K562 (cell line): ENCODE data around the gene CAPN2. TPM values are rescaled to one million over a fixed set of nuclear protein-coding genes. Genes with fewer than 3 reads are reported as not detected.

ENCODE experiments used
- ARID2 ChIP-seq: fragments of 450-650 bp; IDR thresholded peaks from 2 replicates; pipeline ENCODE4 v1.6.1; 2017; ENCODE audit warnings: antibody characterized with exemption, mild to moderate bottlenecking
- ERF ChIP-seq: fragments of 450-650 bp; formaldehyde crosslinking; IDR thresholded peaks from 2 replicates; pipeline ENCODE4 v1.4.0; 2020; ENCODE audit warnings: mild to moderate bottlenecking, mixed read lengths
- ESRRB ChIP-seq: fragments of 250-450 bp; sonication (Bioruptor Pico); IDR thresholded peaks from 2 replicates; pipeline ENCODE4 v1.5.0; 2020; ENCODE audit warnings: mild to moderate bottlenecking, moderate library complexity, borderline replicate concordance
- GABPB2 ChIP-seq: fragments of 250-450 bp; sonication (Bioruptor Pico); conservative IDR thresholded peaks from 2 replicates; pipeline ENCODE4 v1.5.1; 2021; ENCODE audit warnings: mild to moderate bottlenecking
- HOXB6 ChIP-seq: fragments of 250-450 bp; sonication (Bioruptor Pico); IDR thresholded peaks from 2 replicates; pipeline ENCODE4 v1.5.1; 2022; ENCODE audit warnings: mild to moderate bottlenecking, borderline replicate concordance
- MED1 ChIP-seq: sonication (generic); formaldehyde crosslinking; IDR thresholded peaks from 2 replicates; pipeline ENCODE4 v1.8.1; 2023; ENCODE audit warnings: missing genetic modification reagents, borderline replicate concordance
- NCOA2 ChIP-seq, 2 experiments: fragments of 450-650 bp; IDR thresholded peaks; 2 replicates each; pipeline ENCODE4 v1.6.1; 2018; ENCODE audit warnings: mild to moderate bottlenecking in 2 of 2, moderate library complexity in 1 of 2; ENCODE audit not compliant: partially characterized antibody in 2 of 2
- NR1H2 ChIP-seq: sonication (generic); formaldehyde crosslinking; IDR thresholded peaks from 2 replicates; pipeline ENCODE4 v1.4.0; 2020; ENCODE audit warnings: mild to moderate bottlenecking, missing genetic modification reagents
- PCBP1 ChIP-seq: fragments of 200-400 bp; formaldehyde crosslinking; IDR thresholded peaks from 2 replicates; pipeline ENCODE4 v1.6.1; 2018; ENCODE audit warnings: mild to moderate bottlenecking, low read depth, low read length; ENCODE audit not compliant: poor library complexity, severe bottlenecking
- RBM25 ChIP-seq: fragments of 200-400 bp; formaldehyde crosslinking; IDR thresholded peaks from 2 replicates; pipeline ENCODE4 v1.6.1; 2018; ENCODE audit warnings: low read length, low read depth, moderate library complexity; ENCODE audit not compliant: severe bottlenecking
- RCOR1 ChIP-seq, 2 experiments: IDR thresholded peaks; 2 replicates each; pipeline ENCODE4 v1.6.1; 2012; ENCODE audit warnings: low read depth in 2 of 2, low read length in 2 of 2, borderline replicate concordance in 1 of 2, improper control_type of control experiment in 1 of 2
- RNF2 ChIP-seq: sonication (generic); IDR thresholded peaks from 2 replicates; pipeline ENCODE4 v1.6.1; 2016
- TBP ChIP-seq: optimal IDR thresholded peaks from 2 replicates; pipeline ENCODE3; 2011; ENCODE audit warnings: low read depth, low read length, improper control_type of control experiment
- THRAP3 ChIP-seq: fragments of 450-650 bp; IDR thresholded peaks from 2 replicates; pipeline ENCODE4 v1.6.1; 2016; ENCODE audit warnings: mild to moderate bottlenecking, inconsistent platforms, borderline replicate concordance
- TSC22D4 ChIP-seq: fragments of 450-650 bp; IDR thresholded peaks from 2 replicates; pipeline ENCODE4 v1.6.1; 2016; ENCODE audit warnings: missing genetic modification characterization, missing biosample characterization, control low read depth
- polyA plus RNA-seq, 8 experiments: library from polyadenylated mRNA; depleted of rRNA in 4 of 8; stranded (reverse) in 5 of 8; unstranded in 3 of 8; fragments of >200 nt; fragmentation: Nextera tagmentation in 2 of 8; fragmentation: Illumina TruSeq in 1 of 8; extraction: Ambion mirVana in 2 of 8; extraction: Trizol in 1 of 8; gene quantifications; 2 replicates each; pipeline versions ENCODE4 v1.2.1 to v1.2.3, GENCODE V29; 2011 to 2014; ENCODE audit warnings: inconsistent platforms in 1 of 8, missing spikeins in 1 of 8
- total RNA-seq, 7 experiments: library from RNA; depleted of rRNA in 6 of 7; stranded (reverse); fragments of >200 nt in 6 of 7; fragmentation: Illumina TruSeq in 2 of 7; extraction: Trizol in 2 of 7; gene quantifications; 2 replicates each; pipeline versions ENCODE4 v1.2.1 to v1.2.3, GENCODE V29; 2011 to 2021; ENCODE audit warnings: low replicate concordance in 1 of 7
- TF ChIP-seq, protein P1 (sequence below): sonication (generic); formaldehyde crosslinking; IDR thresholded peaks from 2 replicates; pipeline ENCODE4 v1.8.0; 2023; ENCODE audit warnings: mild to moderate bottlenecking, missing genetic modification reagents
- TF ChIP-seq, protein P2 (sequence below): sonication (generic); formaldehyde crosslinking; IDR thresholded peaks from 2 replicates; pipeline ENCODE4 v1.8.1; 2023; ENCODE audit warnings: mild to moderate bottlenecking, missing genetic modification reagents
- TF ChIP-seq, protein P3 (sequence below): fragments of 450-650 bp; IDR thresholded peaks from 2 replicates; pipeline ENCODE4 v1.6.1; 2017; ENCODE audit warnings: antibody characterized with exemption, mild to moderate bottlenecking

The CAPN2 gene
- total and polyA plus RNA-seq, 9 of the 15 experiments (the other 6 are each of a cell fraction or from before 2014, with no cell fraction given): 24.6 to 157 (median 101) TPM

DNA sequence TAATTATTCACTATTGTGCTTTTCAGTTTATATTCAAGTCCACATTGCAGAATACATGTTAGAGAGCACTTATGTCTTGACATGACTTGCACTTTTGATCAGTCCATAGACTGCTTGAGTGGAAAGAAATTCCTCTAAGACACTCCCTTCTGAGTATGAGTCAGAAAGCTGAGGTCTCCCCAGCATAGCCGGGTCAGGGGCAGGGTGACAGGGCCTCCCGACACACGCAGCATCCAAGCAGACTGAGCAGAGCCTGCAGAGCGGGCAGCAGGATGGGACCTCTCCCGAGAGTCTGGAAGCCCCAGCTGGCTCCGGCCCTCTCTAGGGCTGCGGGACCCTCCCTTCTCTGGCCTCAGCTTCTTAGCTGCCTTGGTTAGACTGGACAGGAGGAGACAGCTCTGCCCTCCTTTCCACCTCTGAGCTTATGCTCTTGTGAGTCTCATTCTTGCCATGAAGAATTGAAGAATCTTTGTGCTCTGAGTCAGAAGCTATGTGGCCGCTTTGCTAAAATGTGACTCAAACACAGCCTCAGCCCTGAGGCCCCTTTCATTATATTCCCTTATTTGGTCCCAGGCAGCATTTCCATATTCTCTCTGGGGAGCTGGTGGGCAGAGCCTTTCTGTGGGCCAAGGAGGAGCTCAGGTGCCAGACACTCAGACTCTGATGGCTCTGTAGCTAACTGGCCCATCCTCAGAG lies 11.2 kb upstream of the CAPN2 start (continued):
- TF ChIP-seq, protein P1, sequence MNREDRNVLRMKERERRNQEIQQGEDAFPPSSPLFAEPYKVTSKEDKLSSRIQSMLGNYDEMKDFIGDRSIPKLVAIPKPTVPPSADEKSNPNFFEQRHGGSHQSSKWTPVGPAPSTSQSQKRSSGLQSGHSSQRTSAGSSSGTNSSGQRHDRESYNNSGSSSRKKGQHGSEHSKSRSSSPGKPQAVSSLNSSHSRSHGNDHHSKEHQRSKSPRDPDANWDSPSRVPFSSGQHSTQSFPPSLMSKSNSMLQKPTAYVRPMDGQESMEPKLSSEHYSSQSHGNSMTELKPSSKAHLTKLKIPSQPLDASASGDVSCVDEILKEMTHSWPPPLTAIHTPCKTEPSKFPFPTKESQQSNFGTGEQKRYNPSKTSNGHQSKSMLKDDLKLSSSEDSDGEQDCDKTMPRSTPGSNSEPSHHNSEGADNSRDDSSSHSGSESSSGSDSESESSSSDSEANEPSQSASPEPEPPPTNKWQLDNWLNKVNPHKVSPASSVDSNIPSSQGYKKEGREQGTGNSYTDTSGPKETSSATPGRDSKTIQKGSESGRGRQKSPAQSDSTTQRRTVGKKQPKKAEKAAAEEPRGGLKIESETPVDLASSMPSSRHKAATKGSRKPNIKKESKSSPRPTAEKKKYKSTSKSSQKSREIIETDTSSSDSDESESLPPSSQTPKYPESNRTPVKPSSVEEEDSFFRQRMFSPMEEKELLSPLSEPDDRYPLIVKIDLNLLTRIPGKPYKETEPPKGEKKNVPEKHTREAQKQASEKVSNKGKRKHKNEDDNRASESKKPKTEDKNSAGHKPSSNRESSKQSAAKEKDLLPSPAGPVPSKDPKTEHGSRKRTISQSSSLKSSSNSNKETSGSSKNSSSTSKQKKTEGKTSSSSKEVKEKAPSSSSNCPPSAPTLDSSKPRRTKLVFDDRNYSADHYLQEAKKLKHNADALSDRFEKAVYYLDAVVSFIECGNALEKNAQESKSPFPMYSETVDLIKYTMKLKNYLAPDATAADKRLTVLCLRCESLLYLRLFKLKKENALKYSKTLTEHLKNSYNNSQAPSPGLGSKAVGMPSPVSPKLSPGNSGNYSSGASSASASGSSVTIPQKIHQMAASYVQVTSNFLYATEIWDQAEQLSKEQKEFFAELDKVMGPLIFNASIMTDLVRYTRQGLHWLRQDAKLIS (CRISPR knock-in tag): no peak
- TF ChIP-seq RNF2: no peak
- TF ChIP-seq MED1 (CRISPR knock-in tag): no peak
- TF ChIP-seq, protein P2, sequence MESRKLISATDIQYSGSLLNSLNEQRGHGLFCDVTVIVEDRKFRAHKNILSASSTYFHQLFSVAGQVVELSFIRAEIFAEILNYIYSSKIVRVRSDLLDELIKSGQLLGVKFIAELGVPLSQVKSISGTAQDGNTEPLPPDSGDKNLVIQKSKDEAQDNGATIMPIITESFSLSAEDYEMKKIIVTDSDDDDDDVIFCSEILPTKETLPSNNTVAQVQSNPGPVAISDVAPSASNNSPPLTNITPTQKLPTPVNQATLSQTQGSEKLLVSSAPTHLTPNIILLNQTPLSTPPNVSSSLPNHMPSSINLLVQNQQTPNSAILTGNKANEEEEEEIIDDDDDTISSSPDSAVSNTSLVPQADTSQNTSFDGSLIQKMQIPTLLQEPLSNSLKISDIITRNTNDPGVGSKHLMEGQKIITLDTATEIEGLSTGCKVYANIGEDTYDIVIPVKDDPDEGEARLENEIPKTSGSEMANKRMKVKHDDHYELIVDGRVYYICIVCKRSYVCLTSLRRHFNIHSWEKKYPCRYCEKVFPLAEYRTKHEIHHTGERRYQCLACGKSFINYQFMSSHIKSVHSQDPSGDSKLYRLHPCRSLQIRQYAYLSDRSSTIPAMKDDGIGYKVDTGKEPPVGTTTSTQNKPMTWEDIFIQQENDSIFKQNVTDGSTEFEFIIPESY (CRISPR knock-in tag): 0 out of 2 replicates have a peak, but pooled peaks have one; percentile 28
- no peak for TF ChIP-seq ARID2
- TF ChIP-seq RBM25: no peak
- peak in 1 of 2 experiments; percentile 52; a peak in 1 of 4 replicates for TF ChIP-seq RCOR1 (IDR thresholded peaks at IDR 0.05; ENCODE audit: borderline replicate concordance in 1 of 2, low read depth in 2 of 2, low read length in 2 of 2)
- TF ChIP-seq ESRRB (CRISPR knock-in tag): no peak
- no peak for TF ChIP-seq GABPB2 (CRISPR knock-in tag)
- TF ChIP-seq, protein P3, sequence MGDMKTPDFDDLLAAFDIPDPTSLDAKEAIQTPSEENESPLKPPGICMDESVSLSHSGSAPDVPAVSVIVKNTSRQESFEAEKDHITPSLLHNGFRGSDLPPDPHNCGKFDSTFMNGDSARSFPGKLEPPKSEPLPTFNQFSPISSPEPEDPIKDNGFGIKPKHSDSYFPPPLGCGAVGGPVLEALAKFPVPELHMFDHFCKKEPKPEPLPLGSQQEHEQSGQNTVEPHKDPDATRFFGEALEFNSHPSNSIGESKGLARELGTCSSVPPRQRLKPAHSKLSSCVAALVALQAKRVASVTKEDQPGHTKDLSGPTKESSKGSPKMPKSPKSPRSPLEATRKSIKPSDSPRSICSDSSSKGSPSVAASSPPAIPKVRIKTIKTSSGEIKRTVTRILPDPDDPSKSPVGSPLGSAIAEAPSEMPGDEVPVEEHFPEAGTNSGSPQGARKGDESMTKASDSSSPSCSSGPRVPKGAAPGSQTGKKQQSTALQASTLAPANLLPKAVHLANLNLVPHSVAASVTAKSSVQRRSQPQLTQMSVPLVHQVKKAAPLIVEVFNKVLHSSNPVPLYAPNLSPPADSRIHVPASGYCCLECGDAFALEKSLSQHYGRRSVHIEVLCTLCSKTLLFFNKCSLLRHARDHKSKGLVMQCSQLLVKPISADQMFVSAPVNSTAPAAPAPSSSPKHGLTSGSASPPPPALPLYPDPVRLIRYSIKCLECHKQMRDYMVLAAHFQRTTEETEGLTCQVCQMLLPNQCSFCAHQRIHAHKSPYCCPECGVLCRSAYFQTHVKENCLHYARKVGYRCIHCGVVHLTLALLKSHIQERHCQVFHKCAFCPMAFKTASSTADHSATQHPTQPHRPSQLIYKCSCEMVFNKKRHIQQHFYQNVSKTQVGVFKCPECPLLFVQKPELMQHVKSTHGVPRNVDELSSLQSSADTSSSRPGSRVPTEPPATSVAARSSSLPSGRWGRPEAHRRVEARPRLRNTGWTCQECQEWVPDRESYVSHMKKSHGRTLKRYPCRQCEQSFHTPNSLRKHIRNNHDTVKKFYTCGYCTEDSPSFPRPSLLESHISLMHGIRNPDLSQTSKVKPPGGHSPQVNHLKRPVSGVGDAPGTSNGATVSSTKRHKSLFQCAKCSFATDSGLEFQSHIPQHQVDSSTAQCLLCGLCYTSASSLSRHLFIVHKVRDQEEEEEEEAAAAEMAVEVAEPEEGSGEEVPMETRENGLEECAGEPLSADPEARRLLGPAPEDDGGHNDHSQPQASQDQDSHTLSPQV: peak; percentile 87
- TF ChIP-seq ERF (CRISPR knock-in tag): no peak
- no peak for TF ChIP-seq HOXB6 (CRISPR knock-in tag)
- TF ChIP-seq NR1H2 (CRISPR knock-in tag): no peak
- TF ChIP-seq TBP: no peak
- no peak for TF ChIP-seq NCOA2 (IDR thresholded peaks at IDR 0.05; ENCODE audit: partially characterized antibody in 2 of 2)
- no peak for TF ChIP-seq PCBP1
- no peak for TF ChIP-seq THRAP3
- TF ChIP-seq TSC22D4 (tag): no peak
